Fibroblast of lung (primary cell): ENCODE data around the gene GDPD2.

ENCODE experiments used
- EZH2 ChIP-seq: IDR thresholded peaks from 2 replicates; pipeline ENCODE4 v1.5.1; 2012; ENCODE audit warnings: low read length, control low read depth, mild to moderate bottlenecking; ENCODE audit errors: missing control alignments
- TF ChIP-seq, protein P1 (sequence below), 2 donors: IDR thresholded peaks in 1 of 2; conservative IDR thresholded peaks in 1 of 2; 1 replicate in 1 of 2; 2 replicates in 1 of 2; pipeline ENCODE4 v1.5.1; 2011 to 2012; ENCODE audit warnings: low read length in 2 of 2, control low read depth in 1 of 2, inconsistent platforms in 1 of 2, low read depth in 1 of 2, mild to moderate bottlenecking in 1 of 2

DNA sequence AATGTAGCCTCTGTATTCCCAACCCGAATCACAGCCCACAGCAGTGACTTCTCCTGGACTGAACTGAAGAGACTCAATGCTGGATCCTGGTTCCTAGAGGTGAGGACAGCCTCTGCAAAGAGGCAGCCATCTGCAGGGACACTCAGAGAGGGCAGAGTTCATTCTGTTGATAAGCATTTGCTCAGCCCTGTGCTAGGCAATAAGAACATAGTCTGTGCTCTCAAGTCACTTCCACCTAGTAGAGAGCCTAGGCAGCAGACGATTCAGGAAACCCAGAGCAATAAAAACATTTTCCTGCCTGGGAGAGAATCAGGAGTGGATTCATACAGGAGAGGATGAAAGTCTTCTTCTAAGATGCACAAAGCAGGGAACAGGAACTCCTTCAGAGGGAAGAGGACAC is 4.3 kb downstream of the GDPD2 start:
- TF ChIP-seq EZH2 = no peak
- TF ChIP-seq, protein P1, sequence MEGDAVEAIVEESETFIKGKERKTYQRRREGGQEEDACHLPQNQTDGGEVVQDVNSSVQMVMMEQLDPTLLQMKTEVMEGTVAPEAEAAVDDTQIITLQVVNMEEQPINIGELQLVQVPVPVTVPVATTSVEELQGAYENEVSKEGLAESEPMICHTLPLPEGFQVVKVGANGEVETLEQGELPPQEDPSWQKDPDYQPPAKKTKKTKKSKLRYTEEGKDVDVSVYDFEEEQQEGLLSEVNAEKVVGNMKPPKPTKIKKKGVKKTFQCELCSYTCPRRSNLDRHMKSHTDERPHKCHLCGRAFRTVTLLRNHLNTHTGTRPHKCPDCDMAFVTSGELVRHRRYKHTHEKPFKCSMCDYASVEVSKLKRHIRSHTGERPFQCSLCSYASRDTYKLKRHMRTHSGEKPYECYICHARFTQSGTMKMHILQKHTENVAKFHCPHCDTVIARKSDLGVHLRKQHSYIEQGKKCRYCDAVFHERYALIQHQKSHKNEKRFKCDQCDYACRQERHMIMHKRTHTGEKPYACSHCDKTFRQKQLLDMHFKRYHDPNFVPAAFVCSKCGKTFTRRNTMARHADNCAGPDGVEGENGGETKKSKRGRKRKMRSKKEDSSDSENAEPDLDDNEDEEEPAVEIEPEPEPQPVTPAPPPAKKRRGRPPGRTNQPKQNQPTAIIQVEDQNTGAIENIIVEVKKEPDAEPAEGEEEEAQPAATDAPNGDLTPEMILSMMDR (conservative IDR thresholded peaks at IDR 0.05 in 1 of 2, IDR thresholded peaks at IDR 0.05 in 1 of 2; ENCODE audit: low read depth in 1 of 2, low read length in 2 of 2) = no peak
